HG03457 (cell line): ENCODE data around the gene ROBO4.

ENCODE experiments used
- ATAC-seq: cut with Tn5 transposase; IDR thresholded peaks from one replicate; pipeline ENCODE4 v1.9.1; 2021; ENCODE audit warnings: moderate number of reproducible peaks; ENCODE audit not compliant: unreplicated experiment

ROBO4 gene

GRCh38 chr11:124875401-124875800 lies 22.3 kb downstream of the ROBO4 start:
- no peak for ATAC-seq

- ATAC-seq = no peak
These were observed 23.0 kb downstream of the ROBO4 start for GRCh38 chr11:124874571-124875255.

GRCh38 chr11:124873951-124874350 lies 23.7 kb downstream of the ROBO4 start:
- no peak for ATAC-seq

DNA sequence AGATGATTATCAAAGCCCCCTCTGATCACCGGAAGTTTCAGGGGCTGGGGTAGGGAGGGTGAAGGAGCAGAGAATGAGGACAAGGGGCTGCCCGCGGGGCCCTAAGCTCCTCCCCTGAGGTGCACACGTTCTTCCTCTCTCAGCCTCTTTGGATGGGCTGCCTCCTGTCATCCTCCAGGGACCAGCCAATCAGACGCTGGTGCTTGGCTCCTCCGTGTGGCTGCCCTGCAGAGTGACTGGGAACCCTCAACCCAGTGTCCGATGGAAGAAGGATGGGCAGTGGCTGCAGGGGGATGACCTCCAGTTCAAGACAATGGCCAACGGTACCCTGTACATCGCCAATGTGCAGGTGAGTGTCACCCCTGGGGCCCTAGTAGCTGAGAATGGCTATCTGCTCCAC lies 24.9 kb downstream of the ROBO4 start:
- ATAC-seq = no peak

- no peak for ATAC-seq
These were observed 25.4 kb downstream of the ROBO4 start for GRCh38 chr11:124872280-124872679.

GRCh38 chr11:124870430-124870829 lies 27.2 kb downstream of the ROBO4 start:
- no peak for ATAC-seq

DNA sequence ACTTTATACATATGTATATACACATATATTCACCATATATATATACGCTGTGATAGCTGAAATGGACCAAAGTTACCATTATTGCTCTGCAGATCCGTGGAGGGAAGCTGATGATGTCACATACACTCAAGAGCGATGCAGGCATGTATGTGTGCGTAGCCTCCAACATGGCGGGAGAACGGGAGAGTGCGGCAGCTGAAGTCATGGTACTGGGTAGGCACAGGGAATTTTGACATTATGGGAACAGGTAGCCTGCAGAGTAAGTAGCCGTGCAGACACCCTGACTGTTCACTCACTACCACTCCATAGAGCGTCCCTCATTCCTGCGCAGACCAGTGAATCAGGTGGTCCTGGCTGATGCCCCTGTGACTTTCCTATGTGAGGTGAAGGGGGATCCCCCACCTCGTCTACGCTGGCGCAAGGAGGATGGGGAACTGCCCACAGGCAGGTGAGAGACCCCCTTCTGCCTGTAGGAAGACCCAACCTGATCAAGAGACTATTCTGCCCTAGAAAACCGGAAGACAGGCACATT lies 27.7 kb downstream of the ROBO4 start:
- no peak for ATAC-seq

- no peak for ATAC-seq
These were observed 28.3 kb downstream of the ROBO4 start for GRCh38 chr11:124869331-124869730.

DNA sequence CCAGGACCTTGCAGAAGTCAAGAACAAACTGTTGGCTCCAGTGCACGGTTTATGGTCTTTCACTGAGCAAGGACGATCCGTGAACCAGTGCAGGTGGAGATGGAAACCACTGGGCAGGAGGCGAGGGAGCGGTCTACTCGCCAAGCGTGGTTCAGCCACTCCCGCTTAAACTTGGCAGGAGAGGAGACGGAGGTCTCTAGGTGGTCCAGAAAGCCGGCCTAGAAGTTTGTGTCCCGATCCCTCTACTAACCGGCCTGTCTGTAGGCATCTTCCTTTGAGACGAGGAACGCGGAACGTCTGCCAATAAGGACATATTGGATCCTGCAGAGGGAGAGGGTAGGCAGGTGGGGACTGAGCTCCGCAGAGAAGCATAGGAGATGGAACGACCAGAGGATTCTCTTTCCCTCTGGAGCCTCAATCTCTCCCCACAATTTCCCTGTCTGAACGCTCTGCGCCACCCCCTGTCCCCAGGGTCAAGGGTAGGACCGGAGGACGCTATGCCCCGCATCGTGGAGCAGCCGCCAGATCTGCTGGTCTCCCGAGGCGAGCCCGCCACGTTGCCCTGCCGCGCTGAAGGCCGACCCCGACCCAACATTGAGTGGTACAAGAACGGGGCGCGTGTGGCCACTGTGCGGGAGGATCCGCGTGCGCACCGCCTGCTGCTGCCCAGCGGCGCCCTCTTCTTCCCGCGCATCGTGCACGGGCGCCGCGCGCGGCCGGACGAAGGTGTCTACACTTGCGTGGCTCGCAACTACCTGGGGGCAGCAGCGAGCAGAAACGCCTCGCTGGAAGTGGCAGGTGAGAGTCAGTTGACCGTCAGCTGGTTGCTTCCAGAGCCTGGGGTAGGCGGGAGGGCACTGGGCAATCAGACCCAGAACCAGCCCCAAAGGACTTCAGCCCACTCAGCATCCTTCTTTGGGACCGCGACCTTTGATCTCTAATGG lies 29.1 kb downstream of the ROBO4 start:
- no peak for ATAC-seq

DNA sequence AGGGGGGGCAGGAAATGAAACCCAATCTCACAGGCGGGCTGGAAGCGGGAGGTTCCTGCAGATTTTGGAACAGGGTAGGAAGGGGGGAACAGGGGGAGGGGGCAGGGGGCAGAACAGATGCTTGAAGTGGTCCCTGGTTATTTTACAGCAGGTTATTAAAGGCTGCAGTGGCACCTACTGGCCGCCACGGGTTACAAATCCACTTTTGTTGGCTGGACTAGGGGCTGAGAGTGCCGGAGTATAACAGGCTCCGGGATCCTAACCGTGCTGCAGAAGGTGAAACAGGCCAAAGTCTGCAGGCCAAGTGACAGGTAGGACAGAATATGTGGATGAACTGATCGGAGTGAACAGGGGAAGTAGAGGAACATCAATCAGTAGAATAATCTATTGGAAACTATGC lies 30.0 kb downstream of the ROBO4 start:
- ATAC-seq = no peak

DNA sequence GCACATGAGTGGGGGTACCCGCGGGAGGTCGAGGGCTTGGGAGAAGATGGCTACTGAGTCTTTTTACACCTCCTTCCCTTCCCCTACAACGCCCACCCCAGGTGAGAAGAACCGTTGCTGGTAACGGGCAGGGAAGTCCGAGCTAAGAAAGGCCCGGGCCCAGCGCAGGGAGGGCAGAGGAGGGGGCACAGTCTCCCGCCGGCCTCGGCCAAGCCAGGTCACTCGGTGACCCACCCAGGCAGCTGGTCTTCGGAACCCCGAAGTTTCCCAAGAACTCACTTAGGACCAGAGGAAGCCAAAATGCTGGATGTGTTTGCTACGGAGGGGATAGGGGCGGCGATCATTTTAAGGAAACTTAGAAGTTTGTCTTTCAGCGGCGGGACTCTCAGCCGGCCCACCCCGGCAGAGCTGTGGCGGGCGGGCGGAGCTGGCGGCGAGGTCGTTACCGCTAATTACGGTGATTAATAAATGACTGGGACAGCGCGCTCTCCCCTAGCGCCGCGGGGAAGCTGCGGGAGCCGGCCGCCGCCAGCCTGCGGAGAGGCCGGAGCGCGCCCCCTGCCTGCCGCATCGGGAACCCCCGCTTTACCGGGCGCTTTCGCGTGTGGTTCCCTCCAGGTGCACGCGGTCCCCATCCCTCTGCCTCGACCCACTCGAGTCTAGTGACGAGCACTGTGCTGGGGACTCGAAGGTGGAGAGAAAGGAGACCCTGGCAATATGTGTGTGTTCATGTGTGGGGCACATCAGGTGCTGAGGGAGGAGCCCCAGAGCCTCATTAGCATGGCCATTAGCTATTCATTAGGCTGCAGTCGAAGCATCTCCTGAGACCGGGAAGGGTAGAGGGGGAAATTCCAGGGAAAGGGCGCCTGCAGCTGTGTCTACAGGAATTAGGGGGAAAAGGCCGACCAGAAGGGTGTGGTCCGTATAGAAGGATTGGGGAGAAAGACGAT lies 31.5 kb downstream of the ROBO4 start:
- no peak for ATAC-seq

GRCh38 chr11:124865181-124865901 lies 32.3 kb downstream of the ROBO4 start, which contains the start of gene ROBO3:
Gene ROBO3, plus strand, starts transcription at chr11:124865432. Its CDS starts 146 bp downstream, at chr11:124865578.
- no peak for ATAC-seq

- no peak for ATAC-seq
These were observed 32.8 kb downstream of the ROBO4 start for GRCh38 chr11:124864892-124865180.

GRCh38 chr11:124864176-124864891 lies 33.3 kb downstream of the ROBO4 start:
- no peak for ATAC-seq

DNA sequence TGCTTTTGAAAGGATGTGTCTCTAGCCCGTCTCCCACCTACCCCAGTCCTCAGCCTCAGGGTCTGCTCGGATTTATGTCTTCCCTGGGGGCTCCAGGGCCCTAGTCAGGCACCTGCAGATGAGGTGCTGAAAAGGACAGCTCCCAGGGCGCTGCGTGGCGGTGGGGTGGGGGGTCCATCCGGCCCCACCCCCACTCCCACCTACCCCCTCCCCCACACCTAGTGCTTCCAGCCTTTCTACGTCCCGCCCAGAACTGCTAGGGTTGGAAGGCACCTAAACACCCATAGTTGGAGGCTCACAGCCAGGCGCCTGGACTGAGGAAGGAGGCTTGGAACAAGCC lies 33.9 kb downstream of the ROBO4 start:
- no peak for ATAC-seq

DNA sequence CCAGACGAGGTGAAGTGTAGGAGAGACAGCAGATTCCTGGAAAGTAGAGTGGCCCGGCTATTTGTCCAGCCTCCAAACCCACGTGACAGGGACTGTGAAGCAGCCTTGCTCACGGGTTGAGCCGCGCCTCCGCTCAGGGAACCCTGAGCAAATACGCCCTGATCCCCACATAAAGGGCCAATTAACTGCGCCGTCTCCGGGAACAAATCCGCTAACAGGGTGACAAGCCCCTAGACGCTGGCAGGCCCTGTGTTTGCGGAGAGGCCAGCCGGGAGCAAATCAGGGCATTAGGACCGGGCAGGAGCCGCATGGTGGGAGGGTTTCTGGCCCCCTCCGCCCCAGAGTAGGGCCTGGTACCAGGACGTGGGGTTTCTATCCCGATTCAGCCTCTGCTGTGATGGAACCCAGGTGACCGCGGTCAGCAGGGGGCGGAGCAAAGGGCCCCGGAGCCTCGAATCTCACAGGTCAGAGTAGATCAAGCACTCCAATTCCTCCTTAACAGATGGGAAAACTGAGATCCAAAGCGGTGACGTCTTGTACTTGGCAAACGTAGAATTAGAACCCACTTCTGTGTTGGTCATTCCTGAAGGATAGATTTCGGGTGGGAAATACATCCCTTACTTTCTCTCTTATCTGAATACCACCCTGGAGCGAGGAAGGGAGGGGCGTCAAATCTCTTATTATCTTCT lies 34.4 kb downstream of the ROBO4 start:
- no peak for ATAC-seq

GRCh38 chr11:124861670-124862069 lies 36.0 kb downstream of the ROBO4 start:
- no peak for ATAC-seq

- ATAC-seq = no peak
These were observed 38.5 kb downstream of the ROBO4 start for GRCh38 chr11:124859171-124859570.

GRCh38 chr11:124846070-124846673 lies 51.5 kb downstream of the ROBO4 start:
- no peak for ATAC-seq
